Activated B cell treated with CpG ODN at 0.5 μM for 24 hours (primary cell): Measurements from ENCODE around the gene ISG20L2. TPM values are rescaled to one million over a fixed set of nuclear protein-coding genes. Genes with fewer than 3 reads are reported as not detected.

Experiments
- ATAC-seq: fragments of 200-7000 bp; cut with Tn5 transposase; one replicate; pipeline ENCODE4 v1.10.0; 2021; ENCODE audit warnings: low read depth, mild to moderate bottlenecking, moderate library complexity
- CTCF ChIA-PET: fragments of 350-600 bp; sonication (Branson Sonifier 250); formaldehyde crosslinking; loops from one replicate; lab custom pipeline; 2021; ENCODE audit warnings: antibody characterized with exemption; lab: Charles Lee
- POLR2A ChIA-PET: fragments of 350-600 bp; sonication (Branson Sonifier 250); formaldehyde crosslinking; loops from one replicate; lab custom pipeline; 2021; ENCODE audit warnings: antibody characterized with exemption; lab: Charles Lee
- DNase-seq: peaks from one replicate; pipeline ENCODE4 v3.0.0; 2022
- H3K27ac Mint-ChIP-seq: one replicate; pipeline ENCODE4 v1.8.0; 2020; ENCODE audit warnings: mixed read lengths
- H3K27me3 Mint-ChIP-seq: one replicate; pipeline ENCODE4 v1.8.0; 2021; ENCODE audit warnings: mixed read lengths
- H3K36me3 Mint-ChIP-seq: one replicate; pipeline ENCODE4 v1.8.0; 2021; ENCODE audit warnings: low read depth, mixed read lengths
- H3K4me1 Mint-ChIP-seq: one replicate; pipeline ENCODE4 v1.8.0; 2021; ENCODE audit warnings: mixed read lengths
- H3K4me3 Mint-ChIP-seq: one replicate; pipeline ENCODE4 v1.8.0; 2020; ENCODE audit warnings: mild to moderate bottlenecking, mixed read lengths
- H3K9me3 Mint-ChIP-seq: one replicate; pipeline ENCODE4 v1.8.0; 2020; ENCODE audit warnings: mixed read lengths
- intact Hi-C: fragments of 100-400 bp; cut with micrococcal nuclease; formaldehyde crosslinking; loops from one replicate; pipeline ENCODE4 v1.15.1; 2024
- total RNA-seq: library from RNA; stranded (reverse); gene quantifications from 2 replicates; pipeline ENCODE4 v1.2.3, GENCODE V29; 2022
- TF ChIP-seq, protein P1 (sequence below): fragments of 200-600 bp; IDR thresholded peaks from one replicate; pipeline ENCODE4 v1.8.0; 2022; ENCODE audit warnings: antibody characterized with exemption, mild to moderate bottlenecking

Gene ISG20L2
- total RNA-seq, 1 donor from 2014 or later, result 53.0 TPM

GRCh38 chr1:156717351-156717750, 11.2 kb downstream of the ISG20L2 start:
- POLR2A ChIA-PET, result interaction anchor here (0.5 kb wide), 1 partner anchor 92 kb away, joined by 4 read pairs; no protein-coding TSS in a partner anchor

GRCh38 chr1:156714830-156715229, 13.7 kb downstream of the ISG20L2 start:
- no peak overlapping the region for H3K4me3 Mint-ChIP-seq

More at GRCh38 chr1:156717351-156717750, 11.2 kb downstream of the ISG20L2 start:
- Mint-ChIP-seq H3K4me3 (no peak overlapping the region), H3K36me3 (peaks cover 44% of the 10 kb centered on the region), H3K4me1 (peaks cover 2% of the 10 kb centered on the region), H3K9me3 (no peaks in the 10 kb centered on the region), H3K27ac (no peak overlapping the region), H3K27me3 (no peaks in the 10 kb centered on the region)
- TF ChIP-seq, protein P1, sequence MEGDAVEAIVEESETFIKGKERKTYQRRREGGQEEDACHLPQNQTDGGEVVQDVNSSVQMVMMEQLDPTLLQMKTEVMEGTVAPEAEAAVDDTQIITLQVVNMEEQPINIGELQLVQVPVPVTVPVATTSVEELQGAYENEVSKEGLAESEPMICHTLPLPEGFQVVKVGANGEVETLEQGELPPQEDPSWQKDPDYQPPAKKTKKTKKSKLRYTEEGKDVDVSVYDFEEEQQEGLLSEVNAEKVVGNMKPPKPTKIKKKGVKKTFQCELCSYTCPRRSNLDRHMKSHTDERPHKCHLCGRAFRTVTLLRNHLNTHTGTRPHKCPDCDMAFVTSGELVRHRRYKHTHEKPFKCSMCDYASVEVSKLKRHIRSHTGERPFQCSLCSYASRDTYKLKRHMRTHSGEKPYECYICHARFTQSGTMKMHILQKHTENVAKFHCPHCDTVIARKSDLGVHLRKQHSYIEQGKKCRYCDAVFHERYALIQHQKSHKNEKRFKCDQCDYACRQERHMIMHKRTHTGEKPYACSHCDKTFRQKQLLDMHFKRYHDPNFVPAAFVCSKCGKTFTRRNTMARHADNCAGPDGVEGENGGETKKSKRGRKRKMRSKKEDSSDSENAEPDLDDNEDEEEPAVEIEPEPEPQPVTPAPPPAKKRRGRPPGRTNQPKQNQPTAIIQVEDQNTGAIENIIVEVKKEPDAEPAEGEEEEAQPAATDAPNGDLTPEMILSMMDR, result no peak
- ATAC-seq, result no peak
- intact Hi-C loops, result no loop called here
- CTCF ChIA-PET, result interaction anchor here (1.1 to 2.7 kb wide), 2 partner anchors 9 to 27 kb away, joined by 3 to 8 read pairs; no protein-coding TSS in a partner anchor
- no peak for DNase-seq

DNA sequence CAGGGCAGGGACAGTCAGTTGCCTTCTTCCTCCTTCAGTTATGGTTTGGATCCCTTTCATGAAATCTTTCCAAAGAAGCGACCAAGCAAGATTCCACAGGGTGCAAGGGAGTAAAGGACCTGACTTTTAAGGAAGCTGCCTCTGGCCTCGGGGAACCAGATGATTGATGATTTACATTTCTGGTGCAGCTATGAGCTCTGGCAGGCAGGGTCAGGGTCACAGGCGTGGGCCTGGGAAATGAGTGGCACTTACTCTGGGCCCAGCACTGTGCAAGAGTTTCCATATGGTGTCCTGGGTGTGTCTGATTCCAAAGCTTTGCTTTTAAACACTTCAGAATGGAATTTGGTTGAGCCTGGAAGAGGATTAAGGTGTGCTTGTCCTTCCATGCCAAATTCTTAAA, 15.9 kb downstream of the ISG20L2 start:
- intact Hi-C loops, result no loop called here
- Mint-ChIP-seq H3K4me3 (no peak overlapping the region), H3K27ac (no peak overlapping the region), H3K27me3 (no peaks in the 10 kb centered on the region), H3K4me1 (no peaks in the 10 kb centered on the region), H3K9me3 (no peaks in the 10 kb centered on the region), H3K36me3 (peaks cover 20% of the 10 kb centered on the region)
- ChIA-PET POLR2A (no interaction called here), CTCF (interaction anchor here (1.7 kb wide), 1 partner anchor 22 kb away, joined by 6 read pairs; no protein-coding TSS in a partner anchor)
- TF ChIP-seq, protein P1, result no peak
- DNase-seq, result no peak
- no peak for ATAC-seq

More at GRCh38 chr1:156714830-156715229, 13.7 kb downstream of the ISG20L2 start:
- TF ChIP-seq, protein P1, result no peak
- no peak for ATAC-seq
- Mint-ChIP-seq H3K27me3 (no peaks in the 10 kb centered on the region), H3K27ac (no peak overlapping the region), H3K4me1 (peaks cover under 1% of the 10 kb centered on the region), H3K36me3 (peaks cover 26% of the 10 kb centered on the region), H3K9me3 (no peaks in the 10 kb centered on the region)
- no peak for DNase-seq
- ChIA-PET CTCF (interaction anchor here (1.7 to 2.7 kb wide), 2 partner anchors 11 to 25 kb away, joined by 8 read pairs; no protein-coding TSS in a partner anchor), POLR2A (no interaction called here)
- intact Hi-C loops, result no loop called here

DNA sequence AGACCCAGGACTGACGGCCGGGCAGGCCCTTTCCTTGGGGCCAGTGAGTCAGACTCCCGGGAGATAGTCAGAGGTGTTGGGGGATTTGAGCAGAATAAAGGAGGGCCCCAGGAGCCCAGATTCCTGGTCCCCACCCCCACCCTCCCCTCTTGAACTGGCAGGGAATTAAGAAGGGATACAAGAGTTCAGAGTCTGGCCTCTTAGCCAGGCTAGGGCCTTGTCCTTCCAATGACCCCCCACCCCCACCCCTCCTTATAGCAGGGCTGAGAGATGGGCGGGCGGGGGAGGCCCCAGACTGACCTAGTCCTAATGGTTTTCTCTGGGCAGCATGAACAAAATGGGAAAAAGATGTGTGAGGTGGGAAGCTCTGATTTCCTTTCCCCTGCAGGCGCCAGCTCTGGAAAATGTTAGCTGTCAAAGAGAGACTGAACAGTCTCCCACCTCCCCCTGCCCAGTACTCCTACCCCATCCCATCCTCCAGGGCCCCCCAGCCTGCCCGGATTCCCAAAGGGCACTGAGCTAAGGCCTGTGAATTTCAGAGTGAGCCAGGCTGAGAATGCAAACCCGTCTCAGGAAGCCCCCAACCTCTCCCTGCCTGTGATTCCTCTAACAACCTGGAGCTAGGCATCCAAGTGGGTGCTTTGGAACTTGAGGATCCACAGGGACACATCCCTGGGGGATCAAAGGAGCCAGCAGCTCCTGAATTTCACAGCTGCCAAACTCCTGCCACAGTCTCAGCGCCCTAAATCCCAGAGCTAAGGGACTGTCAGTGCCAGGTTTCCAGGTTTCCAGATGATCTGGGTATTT, 17.4 kb downstream of the ISG20L2 start:
- peaks cover 8% of the 10 kb centered on the region for H3K4me1 Mint-ChIP-seq
- no peak overlapping the region for H3K4me3 Mint-ChIP-seq
- intact Hi-C loops, result no loop called here
- ATAC-seq (no peak), DNase-seq (no peak)
- no peak overlapping the region for H3K27ac Mint-ChIP-seq
- TF ChIP-seq, protein P1, result no peak
- no peaks in the 10 kb centered on the region for H3K27me3 Mint-ChIP-seq
- ChIA-PET CTCF (interaction anchor here (0.6 to 1.7 kb wide), 3 partner anchors 15 to 150 kb away, joined by 3 to 13 read pairs (median 3); no protein-coding TSS in a partner anchor), POLR2A (interaction anchor here (0.8 kb wide), 1 partner anchor 17 kb away, joined by 3 read pairs; the partner anchor contains the start of gene METTL25B)
- H3K9me3 Mint-ChIP-seq, result no peaks in the 10 kb centered on the region
- H3K36me3 Mint-ChIP-seq, result peaks cover 12% of the 10 kb centered on the region
